Prostate gland (tissue), 2 donors: Measurements from ENCODE around the gene NPTXR. TPM values are rescaled to one million over a fixed set of nuclear protein-coding genes. Genes with fewer than 3 reads are reported as not detected.

Experiments used
- DNase-seq: peaks from one replicate; pipeline ENCODE4 v3.0.0-alpha.2; 2019; ENCODE audit warnings: low spot score
- H3K27ac ChIP-seq, 2 donors: fragments of 200-600 bp; sonication (generic); 2 replicates each; pipeline ENCODE4 v1.5.1; 2017 to 2019
- H3K27me3 ChIP-seq: fragments of 200-600 bp; sonication (generic); replicated peaks from 2 replicates; pipeline ENCODE4 v1.5.1; 2019; ENCODE audit not compliant: insufficient read depth
- H3K36me3 ChIP-seq, 2 donors: fragments of 200-600 bp; sonication (generic); 1 replicate in 1 of 2; 2 replicates in 1 of 2; pipeline versions ENCODE4 v1.5.1 to v1.8.1; 2017 to 2019
- H3K4me1 ChIP-seq: fragments of 200-600 bp; sonication (generic); replicated peaks from 2 replicates; pipeline ENCODE4 v1.5.1; 2019
- H3K4me3 ChIP-seq, 2 donors: fragments of 200-600 bp; sonication (generic); 2 replicates each; pipeline ENCODE4 v1.5.1; 2017 to 2019
- H3K9me3 ChIP-seq: fragments of 200-600 bp; sonication (generic); 2 replicates; pipeline ENCODE4 v1.5.1; 2017
- CTCF ChIP-seq, 4 experiments: fragments of 200-600 bp in 2 of 4; fragments of 450-650 bp in 2 of 4; sonication (generic) in 2 of 4; IDR thresholded peaks; 1 replicate in 3 of 4; 2 replicates in 1 of 4; pipeline ENCODE4 v1.5.1; 2016 to 2019; ENCODE audit warnings: antibody characterized with exemption in 4 of 4, mild to moderate bottlenecking in 2 of 4, moderate library complexity in 2 of 4
- POLR2A ChIP-seq: fragments of 450-650 bp; IDR thresholded peaks from one replicate; pipeline ENCODE4 v1.6.1; 2016; ENCODE audit warnings: antibody characterized with exemption, mild to moderate bottlenecking
- POLR2AphosphoS5 ChIP-seq: sonication (generic); formaldehyde crosslinking; IDR thresholded peaks from one replicate; pipeline ENCODE4 v1.6.1; 2017; ENCODE audit warnings: antibody characterized with exemption
- WGBS: methylation state at CpG from one replicate; pipeline ENCODE4 v1.1.5; 2018; 5-methylcytosine and 5-hydroxymethylcytosine counted together
- intact Hi-C: fragments of 100-400 bp; cut with DNase I; formaldehyde crosslinking; loops from one replicate; pipeline ENCODE4 v1.14.2; 2022
- total RNA-seq, 2 donors: library from RNA; depleted of rRNA; stranded (reverse); fragments of >200 nt; gene quantifications; one replicate each; pipeline ENCODE4 v1.1.0, GENCODE V29; 2016

The NPTXR gene
- total RNA-seq, 2 donors from 2014 or later = 12.6 to 36.2 TPM

GRCh38 chr22:38871360-38872171, 27.7 kb upstream of the NPTXR start:
- intact Hi-C loops = loop anchor here (2.0 to 5.0 kb wide), 3 partner anchors 53 to 651 kb away; partner anchors contain the start of genes ATF4 and RPL3
- no peaks in the 10 kb centered on the region for H3K9me3 ChIP-seq
- peak overlapping the region; percentile 66 to 81 for H3K4me3 ChIP-seq
- no peak for TF ChIP-seq POLR2A
- no peak for TF ChIP-seq CTCF (IDR thresholded peaks at IDR 0.05)
- TF ChIP-seq POLR2AphosphoS5 = no peak
- H3K27ac ChIP-seq = peak overlapping the region; percentile 80 to 93
- H3K4me1 ChIP-seq = peaks cover 9% of the 10 kb centered on the region
- DNase-seq = no peak
- 1% methylated on average over 70 of the region's 77 CpGs for WGBS
- H3K27me3 ChIP-seq = no peaks in the 10 kb centered on the region
- H3K36me3 ChIP-seq = peaks cover 0 to 4% of the 10 kb centered on the region in 2 donors

- peak overlapping the region; percentile 66 to 81 for H3K4me3 ChIP-seq
- 14% methylated on average over 2 of the region's 2 CpGs for WGBS
- peaks cover 9% of the 10 kb centered on the region for H3K4me1 ChIP-seq
- intact Hi-C loops = loop anchor here (2.0 to 5.0 kb wide), 3 partner anchors 54 to 651 kb away; partner anchors contain the start of genes ATF4 and RPL3
- TF ChIP-seq POLR2A (no peak), POLR2AphosphoS5 (no peak), CTCF (IDR thresholded peaks at IDR 0.05) (no peak)
- no peaks in the 10 kb centered on the region for H3K9me3 ChIP-seq
- DNase-seq = no peak
- peak overlapping the region; percentile 80 to 93 for H3K27ac ChIP-seq
- H3K27me3 ChIP-seq = no peaks in the 10 kb centered on the region
- peaks cover 0 to 8% of the 10 kb centered on the region in 2 donors for H3K36me3 ChIP-seq
These were observed 27.0 kb upstream of the NPTXR start for GRCh38 chr22:38870791-38871359.

- intact Hi-C loops = loop anchor here (2.0 to 5.0 kb wide), 3 partner anchors 54 to 652 kb away; partner anchors contain the start of genes ATF4 and RPL3
- WGBS = 7% methylated on average over 12 of the region's 12 CpGs
- Histone ChIP-seq H3K27ac (peak overlapping the region; percentile 80 to 93), H3K36me3 (peaks cover 0 to 8% of the 10 kb centered on the region in 2 donors), H3K27me3 (no peaks in the 10 kb centered on the region), H3K4me1 (peaks cover 9% of the 10 kb centered on the region), H3K9me3 (no peaks in the 10 kb centered on the region), H3K4me3 (peak overlapping the region in 1 of 2 donors; percentile 66)
- peak; percentile 81 for DNase-seq
- peak; percentile 43 for TF ChIP-seq POLR2AphosphoS5
- TF ChIP-seq POLR2A = no peak
- TF ChIP-seq CTCF (IDR thresholded peaks at IDR 0.05) = peak; percentile 80 to 89 (median 85)
These were observed 26.5 kb upstream of the NPTXR start for GRCh38 chr22:38870312-38870741.

GRCh38 chr22:38869663-38870062, 25.8 kb upstream of the NPTXR start:
- H3K27me3 ChIP-seq = no peaks in the 10 kb centered on the region
- no peaks in the 10 kb centered on the region for H3K9me3 ChIP-seq
- no peak for DNase-seq
- peaks cover 12% of the 10 kb centered on the region for H3K4me1 ChIP-seq
- intact Hi-C loops = loop anchor here (2.0 to 10.0 kb wide), 6 partner anchors 55 to 653 kb away; partner anchors contain the start of genes ATF4 and RPL3
- H3K27ac ChIP-seq = no peak overlapping the region
- H3K4me3 ChIP-seq = no peak overlapping the region
- TF ChIP-seq POLR2AphosphoS5 (no peak), CTCF (IDR thresholded peaks at IDR 0.05) (no peak), POLR2A (no peak)
- 85% methylated on average over 3 of the region's 3 CpGs for WGBS
- peaks cover 0 to 8% of the 10 kb centered on the region in 2 donors for H3K36me3 ChIP-seq
